NT2/D1 (cell line): ENCODE results near the gene BCAT1.

ENCODE experiments used
- DNase-seq: peaks from one replicate; pipeline ENCODE4 v3.0.0-alpha.2; 2011; ENCODE audit warnings: low read depth, low spot score
- H3K27me3 ChIP-seq: 2 replicates; pipeline ENCODE4 v1.6.0; 2011; ENCODE audit warnings: mild to moderate bottlenecking; ENCODE audit not compliant: insufficient read length, insufficient read depth
- H3K36me3 ChIP-seq: 2 replicates; pipeline ENCODE4 v1.6.1; 2011; ENCODE audit warnings: mild to moderate bottlenecking, low read length, mixed read lengths; ENCODE audit not compliant: insufficient read depth, insufficient read length
- H3K4me1 ChIP-seq: 2 replicates; pipeline ENCODE4 v1.5.1; 2011; ENCODE audit not compliant: insufficient read depth, insufficient read length
- H3K4me3 ChIP-seq: 2 replicates; pipeline ENCODE4 v1.5.1; 2011; ENCODE audit warnings: low read depth; ENCODE audit not compliant: insufficient read length
- H3K9ac ChIP-seq: 2 replicates; pipeline ENCODE4 v1.6.0; 2011; ENCODE audit warnings: low read depth; ENCODE audit not compliant: insufficient read length
- H3K9me3 ChIP-seq: 2 replicates; pipeline ENCODE4 v1.5.1; 2011; ENCODE audit warnings: mild to moderate bottlenecking, low read length; ENCODE audit not compliant: insufficient read depth
- SUZ12 ChIP-seq: IDR thresholded peaks from 2 replicates; pipeline ENCODE4 v1.6.1; 2011; ENCODE audit not compliant: insufficient read length, insufficient read depth; ENCODE audit errors: extremely low read depth
- YY1 ChIP-seq: IDR thresholded peaks from 2 replicates; pipeline ENCODE4 v1.6.1; 2011; ENCODE audit not compliant: insufficient read length, insufficient read depth
- ZNF274 ChIP-seq: IDR thresholded peaks from 2 replicates; pipeline ENCODE4 v1.6.1; 2011; ENCODE audit warnings: mild to moderate bottlenecking, low read depth, low read length

Gene BCAT1

GRCh38 chr12:24840046-24840800 is 108.7 kb downstream of the BCAT1 start:
- H3K36me3 ChIP-seq: peaks cover 74% of the 10 kb centered on the region
- DNase-seq: no peak
- no peaks in the 10 kb centered on the region for H3K9me3 ChIP-seq
- no peaks in the 10 kb centered on the region for H3K4me1 ChIP-seq
- no peak overlapping the region for H3K4me3 ChIP-seq
- TF ChIP-seq ZNF274: no peak
- no peak for TF ChIP-seq YY1
- TF ChIP-seq SUZ12: no peak
- no peaks in the 10 kb centered on the region for H3K27me3 ChIP-seq
- H3K9ac ChIP-seq: no peak overlapping the region

GRCh38 chr12:24839268-24839791 is 109.6 kb downstream of the BCAT1 start:
- DNase-seq: no peak
- Histone ChIP-seq H3K27me3 (no peaks in the 10 kb centered on the region), H3K4me3 (no peak overlapping the region), H3K4me1 (no peaks in the 10 kb centered on the region), H3K9ac (no peak overlapping the region), H3K36me3 (peaks cover 83% of the 10 kb centered on the region), H3K9me3 (no peaks in the 10 kb centered on the region)
- no peak for TF ChIP-seq YY1
- TF ChIP-seq SUZ12: no peak
- TF ChIP-seq ZNF274: no peak

- Histone ChIP-seq H3K4me3 (no peak overlapping the region), H3K4me1 (no peaks in the 10 kb centered on the region), H3K9ac (no peak overlapping the region), H3K9me3 (no peaks in the 10 kb centered on the region), H3K36me3 (peaks cover 86% of the 10 kb centered on the region), H3K27me3 (no peaks in the 10 kb centered on the region)
- TF ChIP-seq ZNF274 (no peak), YY1 (no peak), SUZ12 (no peak)
- no peak for DNase-seq
These were observed 110.4 kb downstream of the BCAT1 start for GRCh38 chr12:24838531-24838950.

- DNase-seq: no peak
- no peaks in the 10 kb centered on the region for H3K27me3 ChIP-seq
- no peak overlapping the region for H3K9ac ChIP-seq
- no peak overlapping the region for H3K4me3 ChIP-seq
- TF ChIP-seq YY1: no peak
- TF ChIP-seq ZNF274: no peak
- no peak for TF ChIP-seq SUZ12
- H3K36me3 ChIP-seq: peaks cover 87% of the 10 kb centered on the region
- H3K4me1 ChIP-seq: no peaks in the 10 kb centered on the region
- no peaks in the 10 kb centered on the region for H3K9me3 ChIP-seq
These were observed 113.5 kb downstream of the BCAT1 start for GRCh38 chr12:24835377-24835776.

GRCh38 chr12:24833513-24833912 is 115.4 kb downstream of the BCAT1 start:
- DNase-seq: no peak
- no peak overlapping the region for H3K9ac ChIP-seq
- H3K36me3 ChIP-seq: peaks cover 87% of the 10 kb centered on the region
- H3K4me1 ChIP-seq: no peaks in the 10 kb centered on the region
- TF ChIP-seq ZNF274 (no peak), YY1 (no peak), SUZ12 (no peak)
- no peaks in the 10 kb centered on the region for H3K27me3 ChIP-seq
- no peak overlapping the region for H3K4me3 ChIP-seq
- no peaks in the 10 kb centered on the region for H3K9me3 ChIP-seq

GRCh38 chr12:24823808-24824515 is 124.9 kb downstream of the BCAT1 start:
- H3K9ac ChIP-seq: no peak overlapping the region
- TF ChIP-seq ZNF274 (no peak), YY1 (no peak)
- peaks cover 97% of the 10 kb centered on the region for H3K36me3 ChIP-seq
- no peaks in the 10 kb centered on the region for H3K27me3 ChIP-seq
- no peaks in the 10 kb centered on the region for H3K4me1 ChIP-seq
- H3K4me3 ChIP-seq: no peak overlapping the region
- DNase-seq: no peak
- H3K9me3 ChIP-seq: no peaks in the 10 kb centered on the region
